CMK (cell line): Measurements from ENCODE around the gene LEF1.

ENCODE experiments used
- DNase-seq: peaks from one replicate; pipeline ENCODE4 v3.0.0-alpha.2; 2010; ENCODE audit warnings: low read depth

LEF1 gene

DNA sequence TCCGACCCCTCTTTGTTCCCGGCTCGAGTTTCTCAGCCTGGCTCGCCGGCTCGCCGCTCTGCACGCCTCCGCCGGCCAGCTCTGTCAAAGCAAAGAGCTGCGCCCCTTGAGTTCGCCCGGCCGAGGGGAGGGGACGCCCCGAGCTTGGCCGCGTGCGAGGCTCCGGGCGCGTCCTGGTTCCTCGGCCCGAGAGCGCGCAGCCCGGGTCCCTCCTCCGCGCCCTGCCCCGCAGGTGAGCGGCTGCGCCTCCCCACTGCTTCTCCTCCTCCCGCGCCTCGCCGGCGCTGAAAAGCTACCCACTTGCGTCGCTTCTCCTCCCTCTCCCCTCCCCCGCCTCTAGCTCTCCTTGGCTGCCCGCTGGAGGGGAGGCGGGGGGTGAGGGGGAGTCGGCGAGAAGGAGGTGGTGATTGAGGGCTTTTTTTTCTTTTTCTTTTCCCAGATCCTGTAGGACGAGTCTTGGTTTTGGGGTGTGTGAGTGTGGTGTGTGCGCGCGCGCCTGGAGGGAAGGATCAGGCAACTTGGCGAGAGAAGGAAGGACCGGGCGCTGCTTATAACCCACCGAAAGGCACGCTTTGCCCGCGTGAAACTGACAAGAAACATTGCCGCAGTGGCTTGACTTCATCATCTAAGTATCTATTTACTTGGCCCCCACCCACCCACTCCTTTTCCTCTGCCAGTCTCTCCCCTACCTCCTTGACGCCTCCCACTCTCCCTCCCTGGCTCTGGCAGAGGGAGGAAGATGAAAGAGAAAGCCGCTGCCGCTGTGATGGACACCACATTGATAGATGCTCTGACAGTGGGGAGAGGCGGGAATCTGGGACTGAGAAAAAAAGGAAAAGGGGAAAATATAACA lies at the start of gene LEF1:
Gene LEF1 (minus strand): TSS at position 262 of the 853 bp plus-strand sequence. CDS start 1,165 bp downstream, outside the sequence.
- peak; percentile 25 for DNase-seq

GRCh38 chr4:108216510-108216909 lies 47.8 kb upstream of the LEF1 start:
- DNase-seq, result no peak

DNA sequence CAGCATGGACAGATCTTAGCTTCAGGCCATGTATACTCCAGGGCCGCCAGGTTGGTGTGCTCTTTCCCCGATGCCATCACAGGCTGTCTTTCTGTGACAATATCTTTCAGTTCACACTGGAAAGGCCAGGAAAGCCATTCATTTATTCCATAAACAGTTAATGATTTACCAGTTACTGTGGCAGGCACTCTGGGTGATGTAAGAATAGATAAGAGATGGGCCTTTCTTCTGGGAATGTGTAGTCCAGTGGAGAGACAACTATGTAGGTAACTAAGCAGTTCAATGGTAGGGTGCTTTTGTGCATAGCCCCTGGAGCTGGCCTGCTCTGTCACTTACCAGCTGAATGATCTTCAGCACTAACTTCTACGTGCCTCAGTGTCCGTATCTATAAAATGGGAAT lies 46.3 kb upstream of the LEF1 start:
- no peak for DNase-seq

DNA sequence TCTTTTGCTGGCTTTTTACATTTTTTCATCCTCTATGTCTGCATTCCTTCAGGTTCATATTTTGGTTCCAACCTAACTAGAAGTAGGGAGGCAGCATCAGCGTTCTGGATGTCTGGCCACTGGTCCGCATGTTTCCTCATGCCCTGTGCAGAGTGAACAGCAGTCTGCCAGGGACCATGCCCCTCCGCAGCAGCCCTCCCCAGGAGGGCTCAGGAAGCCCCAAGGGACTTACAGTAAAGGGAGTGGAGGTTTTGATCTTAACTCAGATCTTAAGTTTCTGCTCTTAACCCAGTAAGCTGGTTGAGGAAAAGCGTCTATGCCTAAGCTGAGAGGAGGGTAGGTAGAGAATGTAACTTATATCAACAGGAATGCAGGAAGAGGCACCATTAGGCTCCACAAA lies 45.0 kb upstream of the LEF1 start:
- DNase-seq, result no peak

- DNase-seq, result no peak
Observed at GRCh38 chr4:108213308-108213707, 44.6 kb upstream of the LEF1 start.

DNA sequence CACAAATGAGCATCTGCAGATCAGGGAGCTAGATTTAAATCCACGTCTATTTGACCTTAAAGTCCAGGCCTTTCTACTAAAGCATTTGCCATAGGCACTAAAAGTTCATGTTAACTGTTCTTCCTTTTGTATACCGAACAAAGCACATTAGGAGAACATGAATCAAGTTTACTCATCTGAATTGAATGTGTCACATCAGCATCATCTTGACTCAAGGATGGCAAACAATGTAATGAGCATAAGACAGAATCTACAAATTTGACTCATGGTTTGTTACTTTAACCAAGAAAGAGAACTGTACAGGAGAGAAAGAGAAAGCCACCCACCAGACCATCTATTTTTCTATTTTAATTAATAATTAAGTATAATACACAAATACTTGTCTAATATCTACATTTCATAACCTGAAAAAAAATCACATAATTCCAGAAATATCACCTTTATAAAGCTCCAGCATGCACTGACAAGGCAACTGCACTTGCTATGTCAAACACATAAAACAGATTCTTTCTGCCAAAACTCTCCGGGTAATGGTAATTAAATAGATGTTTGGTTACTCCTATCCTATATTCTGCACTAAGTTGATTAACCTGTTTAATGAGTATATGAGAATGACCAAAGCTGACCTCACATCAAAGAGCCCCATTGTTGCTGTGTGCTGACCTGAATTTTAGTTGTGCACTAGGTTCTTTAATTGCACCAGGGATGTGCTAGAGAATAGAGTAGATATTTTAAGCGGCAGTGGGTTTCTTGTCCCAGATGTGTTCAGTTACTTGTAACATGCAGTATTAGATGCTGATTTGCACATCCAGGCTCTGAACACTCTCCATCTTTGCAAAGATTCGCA lies 42.5 kb upstream of the LEF1 start:
- DNase-seq, result no peak

DNA sequence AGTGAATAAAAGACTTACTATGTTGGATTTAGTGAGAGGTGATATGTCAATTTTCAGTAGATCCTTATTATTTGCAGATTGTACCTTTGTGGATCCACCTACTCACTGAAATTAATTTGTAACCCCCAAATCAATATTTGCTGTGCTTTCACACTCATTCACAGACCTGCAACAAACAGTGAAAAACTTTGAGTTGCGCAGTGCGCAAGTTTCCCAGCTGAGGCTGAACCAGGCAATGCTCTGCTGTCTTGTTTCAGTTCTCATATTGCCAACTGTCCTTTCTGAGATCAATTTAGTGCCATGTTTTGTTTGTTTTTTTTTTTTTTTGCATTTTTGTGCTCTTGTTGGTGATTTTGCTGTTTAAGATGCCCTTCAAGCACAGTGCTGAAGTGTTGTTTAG lies 40.8 kb upstream of the LEF1 start:
- DNase-seq, result no peak

DNA sequence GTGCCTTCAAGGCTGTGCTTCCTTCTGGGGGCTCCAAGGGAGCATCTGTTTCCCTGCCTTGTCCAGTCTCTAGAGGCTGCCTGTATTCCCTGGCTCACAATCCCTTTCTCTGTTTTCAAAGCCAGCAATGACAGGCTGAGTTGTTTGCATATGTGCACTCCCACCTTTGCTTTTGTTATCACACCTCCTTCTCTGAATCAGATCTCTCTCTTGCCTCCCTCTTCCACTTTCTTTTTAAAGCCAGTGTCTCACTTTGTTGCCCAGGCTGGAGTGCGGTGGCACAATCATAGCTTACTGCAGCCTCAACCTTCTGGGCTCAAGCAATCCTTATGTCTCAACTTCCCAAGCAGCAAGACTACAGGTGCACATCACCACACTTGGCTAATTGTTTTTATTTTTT lies 37.1 kb upstream of the LEF1 start:
- DNase-seq, result no peak

DNA sequence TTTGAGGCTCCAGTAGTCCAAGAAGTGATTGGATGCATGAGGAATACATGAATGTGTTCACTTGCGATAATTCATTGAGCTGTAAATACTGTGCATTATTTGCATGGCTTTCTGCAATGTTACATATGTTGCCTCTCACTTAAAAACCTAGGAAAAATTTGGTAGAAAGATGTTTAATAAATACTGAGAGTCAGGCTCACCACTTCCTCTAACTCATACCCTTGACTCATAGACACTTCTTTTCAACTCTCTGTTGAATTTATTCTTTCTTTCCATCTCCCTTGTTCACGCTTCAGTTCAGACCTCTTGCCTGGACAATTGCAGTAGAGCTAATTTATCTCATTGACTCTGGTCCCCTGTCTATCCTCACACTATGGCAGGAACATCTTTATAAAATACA lies 35.8 kb upstream of the LEF1 start:
- DNase-seq, result no peak

- DNase-seq, result no peak
Observed at GRCh38 chr4:108203377-108203776, 34.6 kb upstream of the LEF1 start.

- DNase-seq, result no peak
Observed at GRCh38 chr4:108201774-108202173, 33.0 kb upstream of the LEF1 start.

DNA sequence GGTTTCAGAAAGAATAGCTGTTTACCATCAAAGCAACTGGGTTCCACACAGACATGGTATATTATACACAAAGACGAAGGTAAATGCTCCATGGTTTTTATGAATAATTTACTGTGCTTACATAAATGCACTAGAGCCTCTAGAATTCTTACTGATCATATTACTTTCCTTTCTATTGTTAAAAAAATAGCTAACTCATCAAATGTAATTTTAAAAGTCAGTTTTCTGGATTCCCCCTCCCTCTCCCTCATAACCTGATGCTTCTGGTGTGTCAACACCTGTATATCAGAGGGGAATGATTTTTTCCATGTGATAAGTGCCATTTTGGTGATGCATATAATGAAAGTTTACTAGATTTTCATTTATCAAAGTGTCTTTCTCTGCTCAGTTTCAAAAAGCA lies 31.1 kb upstream of the LEF1 start:
- no peak for DNase-seq

- no peak for DNase-seq
Observed at GRCh38 chr4:108193886-108194672, 25.3 kb upstream of the LEF1 start.

DNA sequence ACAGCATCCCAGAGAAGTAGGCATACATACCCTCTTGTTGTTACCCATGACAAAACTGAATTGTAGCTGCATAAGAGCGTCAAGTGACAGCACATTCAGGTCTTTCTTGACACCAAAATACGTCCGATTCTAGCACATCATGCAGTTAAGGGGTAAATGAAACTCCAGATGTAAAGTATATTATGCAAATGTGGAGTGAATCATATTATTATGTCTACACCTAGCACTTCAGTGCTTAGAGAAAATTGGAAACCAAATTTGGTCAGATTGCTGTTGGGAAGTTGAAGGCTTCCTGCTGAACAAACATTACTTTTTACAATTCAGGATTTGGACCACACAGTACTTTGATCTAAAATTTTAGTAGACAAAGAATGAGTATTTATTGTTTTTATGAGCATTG lies 24.2 kb upstream of the LEF1 start:
- no peak for DNase-seq

DNA sequence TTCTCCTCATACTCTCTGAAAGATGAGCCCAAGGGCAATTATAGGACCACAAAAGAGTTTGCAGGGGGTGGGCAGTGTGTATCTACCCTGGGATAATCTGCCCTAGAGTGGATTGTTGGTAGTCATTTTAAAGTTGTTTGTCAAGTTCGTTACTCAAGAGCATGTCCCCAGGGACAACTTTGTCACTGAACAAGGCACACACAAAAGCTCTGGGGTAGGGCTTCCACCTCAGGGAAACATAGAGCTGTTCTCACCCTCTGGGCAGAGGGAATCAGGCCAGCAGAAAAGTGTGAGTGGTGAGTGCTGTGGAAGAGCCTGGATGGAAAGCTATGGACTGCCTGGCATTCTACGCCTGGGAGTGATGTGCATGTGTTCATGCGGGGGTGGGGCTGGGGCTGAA lies 23.3 kb upstream of the LEF1 start:
- no peak for DNase-seq

DNA sequence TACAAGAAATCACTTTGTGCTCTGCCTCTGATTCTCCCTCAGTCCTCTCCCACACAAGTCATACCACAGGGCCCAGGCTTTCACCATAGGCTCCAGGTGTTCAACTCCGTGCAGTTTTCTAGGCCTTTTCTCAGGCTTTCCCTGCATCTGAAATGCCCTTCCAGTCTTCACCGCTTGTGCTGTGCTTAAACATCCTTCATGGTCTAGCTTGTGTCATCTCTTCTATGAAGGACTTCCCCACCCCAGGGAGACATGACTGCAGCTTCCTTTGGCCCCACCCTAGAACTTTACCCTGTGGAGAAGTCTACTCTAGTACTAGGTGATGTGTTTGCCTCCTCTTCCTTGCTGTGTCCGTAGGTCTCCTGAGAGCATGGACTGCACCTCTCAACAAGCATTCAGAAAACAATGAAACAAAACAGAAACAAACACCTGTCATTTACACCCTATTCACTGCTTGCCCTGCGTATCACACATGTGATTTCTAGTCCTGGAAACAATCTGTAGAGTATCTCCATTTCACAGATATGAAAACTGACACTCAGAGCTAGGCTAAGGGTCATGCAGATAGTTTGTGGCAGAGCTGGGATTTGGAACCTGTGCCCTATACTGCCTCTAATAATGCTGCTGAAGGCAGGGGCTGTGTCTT lies 22.7 kb upstream of the LEF1 start:
- DNase-seq, result no peak

GRCh38 chr4:108188770-108189169 lies 20.0 kb upstream of the LEF1 start:
- no peak for DNase-seq

DNA sequence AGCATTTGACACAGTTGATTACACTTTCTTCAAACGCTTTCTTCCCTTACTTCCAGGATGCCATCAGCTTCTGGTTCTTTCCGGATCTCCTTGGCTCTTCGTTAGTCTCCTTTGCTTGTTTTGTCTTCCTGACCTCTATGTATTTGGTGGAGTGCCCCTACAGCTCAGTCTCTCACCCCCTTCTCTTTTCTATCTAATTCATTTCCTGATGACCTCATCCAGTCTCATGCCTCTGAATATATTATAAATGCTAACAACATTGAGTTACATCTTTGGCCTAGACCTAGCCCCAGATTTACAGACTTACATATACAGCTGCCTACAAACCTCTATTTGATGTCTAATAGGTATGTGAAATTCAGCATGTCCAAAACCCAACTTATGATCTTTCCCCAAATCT lies 16.5 kb upstream of the LEF1 start:
- DNase-seq, result no peak

DNA sequence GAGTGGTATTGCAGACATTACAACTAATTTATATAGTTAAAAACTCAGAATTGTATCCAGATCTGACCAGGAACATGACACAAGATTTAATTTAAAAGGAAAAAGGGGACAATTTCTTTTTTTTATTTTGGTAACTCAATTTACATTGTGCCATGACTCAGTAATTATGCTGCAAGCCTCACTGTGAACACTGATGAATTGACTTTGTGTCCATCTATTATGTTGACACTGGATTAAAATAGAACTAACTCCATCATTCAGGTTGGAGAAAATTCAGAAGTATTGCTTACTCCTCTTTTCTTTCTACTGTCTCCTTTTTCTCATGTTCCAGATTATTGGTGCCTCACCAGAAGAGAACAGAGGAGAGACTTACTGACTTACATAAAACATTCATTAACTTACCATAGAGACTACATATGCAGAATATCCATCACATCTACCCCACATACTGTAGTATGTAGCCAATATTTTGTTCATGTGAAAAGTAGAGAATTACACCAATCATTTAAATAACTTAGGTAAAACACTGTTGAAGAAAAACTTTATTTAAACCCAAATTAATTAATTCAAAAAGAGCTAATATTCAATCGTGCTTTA lies 15.8 kb upstream of the LEF1 start:
- DNase-seq, result no peak

GRCh38 chr4:108181704-108182103 lies 13.0 kb upstream of the LEF1 start:
- peak; percentile 8 for DNase-seq

DNA sequence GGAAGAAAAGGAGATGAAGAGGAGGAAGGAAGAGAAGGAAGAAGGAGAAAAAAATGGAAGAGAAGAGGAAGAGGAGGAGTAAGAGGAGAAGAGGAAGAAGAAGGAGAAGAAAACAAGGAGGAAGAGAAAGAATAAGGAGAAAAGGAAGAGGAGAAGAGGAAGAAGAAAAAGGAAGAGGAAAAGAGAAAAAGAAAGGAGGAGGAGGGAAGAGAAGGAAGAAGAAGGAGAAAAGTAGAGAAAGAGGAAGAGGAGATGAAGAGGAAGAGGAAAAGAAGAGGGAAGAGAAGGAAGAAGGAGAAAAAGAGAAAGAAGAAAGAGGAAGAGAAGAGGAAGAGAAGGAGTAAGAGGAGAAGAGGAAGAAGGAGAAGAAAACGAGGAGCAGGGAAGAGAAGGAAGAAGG lies 11.8 kb upstream of the LEF1 start:
- no peak for DNase-seq

DNA sequence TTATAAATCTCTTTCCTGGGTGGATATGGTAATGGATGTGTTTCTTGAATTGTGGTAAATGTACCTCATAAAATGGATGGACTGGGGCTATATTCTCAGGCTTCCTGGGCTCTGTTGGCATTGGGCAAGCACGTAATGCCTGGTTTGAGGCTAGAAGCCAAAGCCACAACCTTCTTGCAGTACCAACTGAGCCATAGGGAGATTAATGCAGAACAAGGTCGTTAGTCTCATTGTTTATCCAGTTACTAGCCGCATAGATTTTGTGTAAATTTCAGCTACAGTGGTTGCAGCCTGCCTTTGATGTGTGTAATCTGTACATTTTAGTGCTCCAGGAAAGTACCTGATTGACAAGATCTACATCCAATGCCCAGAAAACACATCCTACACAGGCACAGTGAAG lies 7.2 kb upstream of the LEF1 start:
- no peak for DNase-seq
